Lower lobe of right lung (tissue), 2 donors: ENCODE measurements around the gene ATIC. TPM values are rescaled to one million over a fixed set of nuclear protein-coding genes. Genes with fewer than 3 reads are reported as not detected.
A peak's percentile ranks its signal among the peaks of the same experiment; 100 is the strongest.

Experiments
- ATAC-seq, 2 donors: fragments of 200-7000 bp; cut with Tn5 transposase; one replicate each; pipeline ENCODE4 v1.9.1; 2020 to 2022; ENCODE audit warnings: mild to moderate bottlenecking in 2 of 2, moderate library complexity in 2 of 2
- DNase-seq: peaks from one replicate; pipeline ENCODE4 v3.0.0-alpha.2; 2020
- H3K27ac ChIP-seq: fragments of 200-600 bp; one replicate; pipeline ENCODE4 v1.8.0; 2022
- H3K27me3 ChIP-seq: fragments of 200-600 bp; one replicate; pipeline ENCODE4 v1.8.0; 2022; ENCODE audit warnings: low read depth
- H3K36me3 ChIP-seq: fragments of 200-600 bp; one replicate; pipeline ENCODE4 v1.8.0; 2022; ENCODE audit warnings: mild to moderate bottlenecking
- H3K4me1 ChIP-seq: fragments of 200-600 bp; one replicate; pipeline ENCODE4 v1.8.0; 2022
- H3K4me3 ChIP-seq: fragments of 200-600 bp; one replicate; pipeline ENCODE4 v1.8.0; 2022; ENCODE audit warnings: mild to moderate bottlenecking
- H3K9me3 ChIP-seq: fragments of 200-600 bp; one replicate; pipeline ENCODE4 v1.8.0; 2022
- intact Hi-C: fragments of 100-400 bp; cut with DNase I; formaldehyde crosslinking; loops from one replicate; pipeline ENCODE4 v1.11.0; 2022
- total RNA-seq: library from RNA; stranded (reverse); fragmentation: NEBNext Ultra II Directional; extraction: Animal tissue kit (Norgen Biotek cat#: 25700); gene quantifications from one replicate; pipeline ENCODE4 v1.2.1, GENCODE V29; 2021
- TF ChIP-seq, protein P1 (sequence below): fragments of 200-600 bp; IDR thresholded peaks from one replicate; pipeline ENCODE4 v1.8.0; 2022; ENCODE audit warnings: antibody characterized with exemption, mild to moderate bottlenecking
- donor health status: DM: no; HTN: yes; CAD: no; lungs with severe emphysema.

ATIC gene
- total RNA-seq, 1 donor from 2014 or later = 65.5 TPM

DNA sequence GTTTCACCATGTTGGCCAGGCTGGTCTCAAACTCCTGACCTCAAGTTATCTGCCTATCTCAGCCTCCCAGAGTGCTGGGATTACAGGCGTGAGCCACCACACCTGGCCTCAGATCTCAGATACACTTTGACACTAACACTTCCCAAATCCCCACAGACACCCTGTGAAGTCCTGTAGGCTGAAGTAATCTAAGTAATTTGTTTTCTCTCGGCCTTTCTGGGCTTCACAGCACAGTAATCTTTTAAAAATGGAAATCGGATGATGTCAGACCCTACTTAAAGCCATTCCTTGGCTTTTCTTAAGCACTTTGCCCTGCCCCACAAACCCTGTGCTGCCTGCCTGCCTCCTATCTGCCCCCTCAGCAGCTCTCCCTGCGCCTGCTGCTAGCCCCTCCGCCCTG is 16.2 kb downstream of the ATIC start:
- DNase-seq = no peak

DNA sequence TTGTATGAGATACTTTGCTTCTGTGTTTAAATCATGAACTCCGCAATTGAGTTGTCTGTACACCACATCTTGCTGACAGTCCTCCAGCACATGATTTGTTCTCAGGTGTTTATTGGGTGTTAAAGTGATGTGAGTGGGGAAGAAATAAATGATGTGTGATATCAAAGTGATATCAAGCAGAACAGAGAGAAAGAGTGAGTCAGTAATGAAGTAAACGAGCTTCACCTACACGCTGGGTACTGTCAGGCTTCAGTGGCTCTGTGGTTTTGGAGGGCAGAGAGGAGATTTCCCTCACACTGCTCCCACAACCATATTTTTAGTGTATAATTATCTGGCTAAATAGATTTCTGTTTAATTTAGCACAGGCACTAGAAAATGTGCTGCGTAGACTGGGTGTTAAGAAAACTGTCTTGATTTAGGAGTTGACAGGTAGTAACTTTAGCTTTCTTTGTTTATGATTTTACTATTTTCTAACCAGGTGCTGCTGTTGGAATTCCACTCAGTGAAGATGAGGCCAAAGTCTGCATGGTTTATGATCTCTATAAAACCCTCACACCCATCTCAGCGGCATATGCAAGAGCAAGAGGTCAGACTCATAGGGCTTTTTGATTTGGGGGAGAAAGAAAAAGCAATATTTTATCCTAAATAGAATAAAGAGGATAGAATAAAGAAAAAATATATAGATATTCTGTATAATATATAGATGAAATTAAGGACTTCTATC is 21.2 kb downstream of the ATIC start:
- H3K36me3 ChIP-seq = peaks cover 77% of the 10 kb centered on the region
- ATAC-seq = no peak

More for the DNA sequence above, 16.2 kb downstream of the ATIC start:
- H3K36me3 ChIP-seq = peaks cover 65% of the 10 kb centered on the region
- TF ChIP-seq, protein P1, sequence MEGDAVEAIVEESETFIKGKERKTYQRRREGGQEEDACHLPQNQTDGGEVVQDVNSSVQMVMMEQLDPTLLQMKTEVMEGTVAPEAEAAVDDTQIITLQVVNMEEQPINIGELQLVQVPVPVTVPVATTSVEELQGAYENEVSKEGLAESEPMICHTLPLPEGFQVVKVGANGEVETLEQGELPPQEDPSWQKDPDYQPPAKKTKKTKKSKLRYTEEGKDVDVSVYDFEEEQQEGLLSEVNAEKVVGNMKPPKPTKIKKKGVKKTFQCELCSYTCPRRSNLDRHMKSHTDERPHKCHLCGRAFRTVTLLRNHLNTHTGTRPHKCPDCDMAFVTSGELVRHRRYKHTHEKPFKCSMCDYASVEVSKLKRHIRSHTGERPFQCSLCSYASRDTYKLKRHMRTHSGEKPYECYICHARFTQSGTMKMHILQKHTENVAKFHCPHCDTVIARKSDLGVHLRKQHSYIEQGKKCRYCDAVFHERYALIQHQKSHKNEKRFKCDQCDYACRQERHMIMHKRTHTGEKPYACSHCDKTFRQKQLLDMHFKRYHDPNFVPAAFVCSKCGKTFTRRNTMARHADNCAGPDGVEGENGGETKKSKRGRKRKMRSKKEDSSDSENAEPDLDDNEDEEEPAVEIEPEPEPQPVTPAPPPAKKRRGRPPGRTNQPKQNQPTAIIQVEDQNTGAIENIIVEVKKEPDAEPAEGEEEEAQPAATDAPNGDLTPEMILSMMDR = no peak
- H3K4me3 ChIP-seq = no peak overlapping the region
- H3K9me3 ChIP-seq = no peaks in the 10 kb centered on the region
- H3K27ac ChIP-seq = no peak overlapping the region
- no peak for ATAC-seq
- intact Hi-C loops = no loop called here
- H3K27me3 ChIP-seq = no peaks in the 10 kb centered on the region
- no peaks in the 10 kb centered on the region for H3K4me1 ChIP-seq

DNA sequence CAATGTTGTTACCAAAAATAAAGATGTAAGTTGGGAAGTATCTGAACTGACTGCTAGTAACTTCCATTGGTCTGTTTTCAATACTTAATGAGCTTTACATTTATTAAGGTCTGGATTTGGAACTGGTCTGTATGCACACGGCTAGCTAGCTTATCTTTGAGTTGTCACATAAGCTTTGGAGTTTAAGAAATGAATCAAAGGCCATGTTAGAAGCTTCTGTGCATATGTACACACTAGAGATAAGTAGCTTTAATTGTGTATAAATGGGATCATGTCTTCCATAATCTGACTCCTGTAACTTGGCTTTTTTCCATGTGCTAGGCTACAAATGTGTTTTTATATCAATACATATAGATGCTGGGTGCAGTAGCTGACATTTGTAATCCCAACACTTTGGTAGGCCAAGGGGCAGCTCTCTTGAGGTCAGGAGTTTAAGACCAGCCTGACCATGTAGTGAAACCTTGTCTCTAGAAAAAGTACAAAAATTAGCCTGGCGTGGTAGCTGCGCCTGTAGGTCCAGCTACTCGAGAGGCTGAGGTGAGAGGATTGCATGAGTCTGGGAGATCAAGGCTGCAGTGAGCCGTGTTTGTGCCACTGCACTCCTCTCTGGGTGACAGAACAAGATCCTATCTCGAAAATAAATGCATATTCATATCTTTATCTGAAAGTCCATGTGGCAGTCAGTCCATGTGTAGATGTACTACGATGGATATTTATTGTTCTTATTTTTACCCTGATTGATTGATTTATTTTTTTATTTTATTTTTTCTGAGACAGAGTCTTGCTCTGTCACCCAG is 27.2 kb downstream of the ATIC start:
- Histone ChIP-seq H3K27me3 (no peaks in the 10 kb centered on the region), H3K36me3 (peaks cover 87% of the 10 kb centered on the region), H3K27ac (no peak overlapping the region), H3K9me3 (no peaks in the 10 kb centered on the region), H3K4me3 (no peak overlapping the region), H3K4me1 (no peaks in the 10 kb centered on the region)
- DNase-seq (no peak), ATAC-seq (no peak)
- intact Hi-C loops = no loop called here
- TF ChIP-seq, protein P1 = no peak

More for the DNA sequence above, 21.2 kb downstream of the ATIC start:
- H3K27ac ChIP-seq = no peak overlapping the region
- no peaks in the 10 kb centered on the region for H3K4me1 ChIP-seq
- DNase-seq = no peak
- intact Hi-C loops = no loop called here
- H3K9me3 ChIP-seq = no peaks in the 10 kb centered on the region
- no peak overlapping the region for H3K4me3 ChIP-seq
- no peaks in the 10 kb centered on the region for H3K27me3 ChIP-seq
- TF ChIP-seq, protein P1 = no peak

DNA sequence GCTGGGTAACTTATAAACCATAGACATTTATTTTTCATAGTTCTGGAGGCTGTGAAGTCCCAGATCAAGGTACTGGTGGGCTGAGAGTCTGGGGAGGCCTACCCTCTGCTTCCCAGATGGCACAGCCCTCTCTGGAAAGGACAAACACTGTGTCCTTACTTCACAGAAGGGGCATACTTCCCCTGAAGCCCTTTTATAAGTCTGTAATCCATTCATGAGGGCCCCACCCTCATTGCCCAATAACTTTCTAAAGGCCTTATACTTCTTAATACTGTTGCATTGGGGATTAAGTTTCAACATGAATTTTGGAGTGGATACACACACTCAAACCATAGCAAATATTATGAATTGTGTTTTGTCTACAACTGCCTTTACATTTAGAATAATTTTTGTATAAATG is 36.0 kb downstream of the ATIC start:
- Histone ChIP-seq H3K36me3 (peaks cover 77% of the 10 kb centered on the region), H3K9me3 (no peaks in the 10 kb centered on the region), H3K27ac (no peak overlapping the region), H3K4me1 (no peaks in the 10 kb centered on the region), H3K27me3 (no peaks in the 10 kb centered on the region), H3K4me3 (no peak overlapping the region)
- DNase-seq = no peak
- peak in 1 of 2 donors; percentile 53 for ATAC-seq
- intact Hi-C loops = no loop called here
- TF ChIP-seq, protein P1 = no peak

DNA sequence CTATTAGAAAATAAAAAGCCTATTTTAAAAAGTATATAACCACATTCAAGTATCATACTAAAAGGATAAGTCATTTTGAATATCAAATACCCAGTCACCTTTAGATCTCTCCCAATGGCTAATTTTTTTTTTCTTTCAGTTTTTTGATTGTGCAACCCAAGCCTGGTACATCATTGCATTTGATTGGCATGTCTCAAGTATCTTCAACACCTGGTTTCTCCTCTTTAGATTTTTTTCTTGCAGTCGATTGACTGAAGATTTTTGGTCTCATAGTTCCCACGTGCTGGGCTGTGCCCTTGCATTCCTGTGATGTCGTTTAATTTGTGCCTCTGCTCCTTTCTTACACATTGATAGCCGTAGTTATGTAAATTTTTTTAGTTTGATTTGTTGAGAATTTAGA is 40.7 kb downstream of the ATIC start:
- TF ChIP-seq, protein P1 = no peak
- ATAC-seq = no peak
- intact Hi-C loops = no loop called here
- Histone ChIP-seq H3K9me3 (no peaks in the 10 kb centered on the region), H3K4me3 (no peak overlapping the region), H3K4me1 (no peaks in the 10 kb centered on the region), H3K27me3 (no peaks in the 10 kb centered on the region), H3K27ac (no peak overlapping the region), H3K36me3 (peaks cover 31% of the 10 kb centered on the region)
- DNase-seq = no peak
